Progenitor cell of endocrine pancreas (in vitro differentiated cells): Measurements from ENCODE around the gene CALU. TPM values are rescaled to one million over a fixed set of nuclear protein-coding genes. Genes with fewer than 3 reads are reported as not detected.

ENCODE experiments used
- DNase-seq: peaks from one replicate; pipeline ENCODE4 v3.0.0; 2021; ENCODE audit warnings: low spot score; ENCODE audit not compliant: unreplicated experiment
- H3K27ac Mint-ChIP-seq: 2 replicates; pipeline ENCODE4 v1.8.0; 2021; ENCODE audit warnings: mild to moderate bottlenecking, moderate library complexity, mixed read lengths
- H3K27me3 Mint-ChIP-seq: 2 replicates; pipeline ENCODE4 v1.8.0; 2021; ENCODE audit warnings: mixed read lengths
- H3K36me3 Mint-ChIP-seq: 2 replicates; pipeline ENCODE4 v1.8.0; 2022; ENCODE audit warnings: mixed read lengths; ENCODE audit not compliant: insufficient read depth
- H3K4me1 Mint-ChIP-seq: 2 replicates; pipeline ENCODE4 v1.8.0; 2021; ENCODE audit warnings: low read depth, mixed read lengths
- H3K4me3 Mint-ChIP-seq: 2 replicates; pipeline ENCODE4 v1.8.0; 2021; ENCODE audit warnings: low read depth, mild to moderate bottlenecking, moderate library complexity, mixed read lengths
- H3K9me3 Mint-ChIP-seq: 2 replicates; pipeline ENCODE4 v1.8.0; 2021; ENCODE audit warnings: low read depth, mixed read lengths
- total RNA-seq: library from RNA; stranded (reverse); gene quantifications from 2 replicates; pipeline ENCODE4 v1.2.1, GENCODE V29; 2021
- TF ChIP-seq, protein P1 (sequence below): fragments of 200-600 bp; sonication (generic); IDR thresholded peaks from one replicate; pipeline ENCODE4 v1.5.0; 2021; ENCODE audit warnings: antibody characterized with exemption, mild to moderate bottlenecking; ENCODE audit not compliant: unreplicated experiment

CALU gene
- total RNA-seq, 1 donor from 2014 or later, result 107 TPM

DNA sequence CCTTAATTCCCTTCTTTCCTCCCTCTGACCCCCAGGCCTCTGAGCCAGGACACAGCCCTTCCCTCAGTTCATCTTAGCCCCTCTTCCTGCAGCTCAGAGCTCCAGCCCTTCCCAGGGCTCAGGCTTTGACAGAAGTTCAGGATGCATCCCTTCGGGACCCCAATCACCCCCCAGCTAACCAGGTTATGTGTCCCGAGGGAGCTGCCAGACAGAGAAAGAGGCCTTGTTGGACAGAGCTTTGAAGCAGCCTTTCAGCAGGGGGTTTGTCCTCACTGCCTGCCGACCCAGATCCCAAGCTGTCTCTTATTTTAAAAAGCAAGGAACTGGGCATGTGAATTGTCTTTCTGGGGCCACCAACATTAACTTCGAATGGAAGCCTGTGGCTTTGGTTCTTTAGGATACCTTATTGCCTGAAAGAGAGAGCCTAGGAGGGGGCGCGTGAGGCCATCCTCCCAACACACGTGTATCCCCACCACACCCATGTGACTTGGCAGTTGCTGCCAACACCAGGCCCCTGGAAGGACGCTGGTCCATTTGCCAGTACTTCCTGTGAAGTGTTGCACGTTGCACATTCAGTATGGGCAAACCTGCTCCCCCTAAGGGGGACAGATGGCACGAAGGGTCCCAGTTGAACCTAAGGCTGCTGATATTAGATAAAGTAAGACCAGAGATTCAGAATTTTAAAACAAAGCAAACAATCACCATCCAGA is 53.5 kb downstream of the CALU start:
- Mint-ChIP-seq H3K27ac (no peak overlapping the region), H3K4me3 (peak overlapping the region; percentile 61), H3K9me3 (no peaks in the 10 kb centered on the region), H3K4me1 (peaks cover 4% of the 10 kb centered on the region), H3K36me3 (peaks cover 15% of the 10 kb centered on the region), H3K27me3 (peaks cover 19% of the 10 kb centered on the region)
- TF ChIP-seq, protein P1, sequence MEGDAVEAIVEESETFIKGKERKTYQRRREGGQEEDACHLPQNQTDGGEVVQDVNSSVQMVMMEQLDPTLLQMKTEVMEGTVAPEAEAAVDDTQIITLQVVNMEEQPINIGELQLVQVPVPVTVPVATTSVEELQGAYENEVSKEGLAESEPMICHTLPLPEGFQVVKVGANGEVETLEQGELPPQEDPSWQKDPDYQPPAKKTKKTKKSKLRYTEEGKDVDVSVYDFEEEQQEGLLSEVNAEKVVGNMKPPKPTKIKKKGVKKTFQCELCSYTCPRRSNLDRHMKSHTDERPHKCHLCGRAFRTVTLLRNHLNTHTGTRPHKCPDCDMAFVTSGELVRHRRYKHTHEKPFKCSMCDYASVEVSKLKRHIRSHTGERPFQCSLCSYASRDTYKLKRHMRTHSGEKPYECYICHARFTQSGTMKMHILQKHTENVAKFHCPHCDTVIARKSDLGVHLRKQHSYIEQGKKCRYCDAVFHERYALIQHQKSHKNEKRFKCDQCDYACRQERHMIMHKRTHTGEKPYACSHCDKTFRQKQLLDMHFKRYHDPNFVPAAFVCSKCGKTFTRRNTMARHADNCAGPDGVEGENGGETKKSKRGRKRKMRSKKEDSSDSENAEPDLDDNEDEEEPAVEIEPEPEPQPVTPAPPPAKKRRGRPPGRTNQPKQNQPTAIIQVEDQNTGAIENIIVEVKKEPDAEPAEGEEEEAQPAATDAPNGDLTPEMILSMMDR, result no peak
- DNase-seq, result no peak

DNA sequence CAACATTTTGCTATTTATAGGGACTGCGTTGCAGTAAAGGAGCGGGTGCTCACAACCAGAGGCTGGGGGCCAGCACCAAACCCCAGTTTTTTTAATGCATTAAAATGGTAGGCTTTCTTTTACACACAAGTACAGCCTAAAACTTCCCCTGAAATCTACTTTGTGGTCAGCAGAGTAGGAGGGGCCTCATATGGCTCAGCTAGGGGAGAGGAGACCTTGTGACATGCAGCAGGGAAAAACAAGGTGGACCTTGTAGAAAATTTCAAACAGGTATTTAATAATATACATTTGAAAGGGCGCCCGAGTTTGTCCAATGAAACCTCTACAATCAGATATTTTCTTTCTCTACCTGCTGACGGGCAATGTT is 54.0 kb downstream of the CALU start:
- Mint-ChIP-seq H3K4me1 (peaks cover 4% of the 10 kb centered on the region), H3K27ac (no peak overlapping the region), H3K27me3 (peaks cover 17% of the 10 kb centered on the region), H3K4me3 (no peak overlapping the region), H3K9me3 (no peaks in the 10 kb centered on the region), H3K36me3 (peaks cover 15% of the 10 kb centered on the region)
- TF ChIP-seq, protein P1, result no peak
- no peak for DNase-seq

DNA sequence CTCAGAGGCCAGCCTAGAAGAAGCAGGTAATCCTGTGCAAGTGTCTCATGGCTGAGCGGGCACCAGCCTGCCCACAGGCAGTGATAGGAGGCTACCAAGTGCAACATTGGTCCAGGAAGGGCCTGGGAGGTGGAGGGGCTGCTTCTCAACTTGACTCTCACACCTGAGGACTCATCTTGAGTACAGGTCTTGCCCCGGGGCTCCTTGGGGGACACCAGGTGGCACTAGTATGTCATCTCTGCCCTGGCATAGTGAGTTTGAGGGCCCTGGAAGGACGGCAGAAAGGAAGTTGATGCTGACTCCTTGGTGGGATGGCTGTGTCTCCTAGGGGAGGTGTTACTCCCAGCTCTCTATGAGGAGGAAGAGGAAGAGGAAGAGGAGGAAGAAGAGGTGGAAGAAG is 54.9 kb downstream of the CALU start:
- no peak for DNase-seq

DNA sequence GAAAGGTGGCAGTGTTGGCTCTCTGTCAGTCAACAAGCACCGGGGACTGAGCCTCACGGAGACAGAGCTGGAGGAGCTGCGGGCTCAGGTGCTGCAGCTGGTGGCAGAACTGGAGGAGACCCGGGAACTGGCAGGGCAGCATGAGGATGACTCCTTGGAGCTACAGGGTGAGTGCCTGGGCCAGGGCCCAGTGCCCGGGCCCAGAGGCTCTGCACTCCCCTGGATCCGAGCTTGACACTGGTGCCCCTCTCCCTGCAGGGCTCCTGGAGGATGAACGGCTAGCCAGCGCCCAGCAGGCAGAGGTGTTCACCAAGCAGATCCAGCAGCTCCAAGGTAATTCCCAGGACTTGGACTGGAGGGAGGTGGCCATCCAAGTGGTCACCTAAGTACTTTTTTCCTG is 55.3 kb downstream of the CALU start:
- Mint-ChIP-seq H3K4me1 (peaks cover 4% of the 10 kb centered on the region), H3K4me3 (no peak overlapping the region), H3K9me3 (no peaks in the 10 kb centered on the region), H3K36me3 (peaks cover 15% of the 10 kb centered on the region), H3K27me3 (peaks cover 6% of the 10 kb centered on the region), H3K27ac (no peak overlapping the region)
- DNase-seq, result no peak
- TF ChIP-seq, protein P1, result no peak

More for the DNA sequence above, 54.9 kb downstream of the CALU start:
- Mint-ChIP-seq H3K27me3 (peaks cover 10% of the 10 kb centered on the region), H3K27ac (no peak overlapping the region), H3K4me1 (peaks cover 4% of the 10 kb centered on the region), H3K4me3 (no peak overlapping the region), H3K36me3 (peaks cover 15% of the 10 kb centered on the region), H3K9me3 (no peaks in the 10 kb centered on the region)
- TF ChIP-seq, protein P1, result no peak

DNA sequence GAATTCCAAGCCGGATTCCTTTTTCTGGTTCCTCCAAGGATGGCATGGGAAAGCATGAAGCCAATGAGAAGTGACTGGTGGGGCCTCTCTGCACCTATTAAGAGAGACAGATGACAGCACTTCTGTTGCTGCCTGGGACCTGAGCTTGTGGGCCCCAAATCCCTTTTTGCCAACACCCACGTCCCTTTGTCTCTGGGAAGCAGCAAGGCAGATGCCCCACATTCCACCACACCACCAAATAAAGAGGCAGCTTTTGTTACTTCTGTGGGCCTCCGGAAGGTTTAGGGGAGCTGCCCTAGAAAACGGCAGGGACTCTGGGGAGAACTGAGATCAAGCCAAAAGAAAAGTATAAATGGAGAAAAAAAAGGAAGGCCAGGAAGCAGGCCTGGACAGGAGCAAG is 56.0 kb downstream of the CALU start:
- no peak for DNase-seq
- H3K4me3 Mint-ChIP-seq, result no peak overlapping the region
- no peaks in the 10 kb centered on the region for H3K9me3 Mint-ChIP-seq
- peaks cover 3% of the 10 kb centered on the region for H3K27me3 Mint-ChIP-seq
- peaks cover 4% of the 10 kb centered on the region for H3K4me1 Mint-ChIP-seq
- peaks cover 15% of the 10 kb centered on the region for H3K36me3 Mint-ChIP-seq
- TF ChIP-seq, protein P1, result no peak
- H3K27ac Mint-ChIP-seq, result no peak overlapping the region
